HepG2 (cell line): Measurements from ENCODE around the gene VASH2. TPM values are rescaled to one million over a fixed set of nuclear protein-coding genes. Genes with fewer than 3 reads are reported as not detected.

ENCODE experiments used
- ATAC-seq: fragments of 200-7000 bp; cut with Tn5 transposase; 3 replicates; pipeline ENCODE4 v1.9.1; 2020; ENCODE audit warnings: mild to moderate bottlenecking, moderate library complexity
- BruUV-seq: library from RNA; stranded (reverse); fragments of 400-500 nt; replicated peaks from 2 replicates; lab custom pipeline; 2021; lab: Mats Ljungman, UMichigan
- CTCF ChIA-PET: fragments of 300-600 bp; formaldehyde crosslinking; extraction: SDS; loops from one replicate; lab custom pipeline; 2021; ENCODE audit warnings: low total read pairs, inconsistent platforms, low intra/inter-chr PET ratio; lab: Yijun Ruan, JAX
- POLR2A ChIA-PET: fragments of 350-600 bp; sonication (Branson Sonifier 250); formaldehyde crosslinking; loops from one replicate; lab custom pipeline; 2020; ENCODE audit warnings: antibody characterized with exemption, inconsistent platforms; lab: Yijun Ruan, JAX
- DNase-seq: peaks from one replicate; pipeline ENCODE4 v3.0.0-alpha.2; 2015; ENCODE audit warnings: low spot score
- FAIRE-seq: peaks from 3 replicates; lab custom pipeline; 2011; peaks lifted over from hg19 to GRCh38; lab: Jason Lieb, UNC
- H2AFZ ChIP-seq: one replicate; pipeline ENCODE4 v1.6.1; 2011; ENCODE audit warnings: low read length, inconsistent platforms
- H3K27ac ChIP-seq: fragments of 300-600 bp; 3 replicates; pipeline ENCODE4 v1.8.0; 2011; ENCODE audit warnings: mixed run types, mild to moderate bottlenecking, mixed read lengths, low read length, inconsistent platforms; ENCODE audit not compliant: insufficient read depth; ENCODE audit errors: extremely low read length
- H3K27me3 ChIP-seq, 2 experiments: fragments of 200-600 bp in 1 of 2; 2 replicates in 1 of 2; 3 replicates in 1 of 2; pipeline versions ENCODE4 v1.6.0 to v1.8.0; 2011; ENCODE audit warnings: low read length in 2 of 2, mild to moderate bottlenecking in 2 of 2, moderate library complexity in 2 of 2, inconsistent platforms in 1 of 2; ENCODE audit not compliant: insufficient read depth in 2 of 2, control insufficient read depth in 1 of 2
- H3K36me3 ChIP-seq, 2 experiments: fragments of 200-600 bp in 1 of 2; replicated peaks in 1 of 2; 2 replicates in 1 of 2; 3 replicates in 1 of 2; pipeline versions ENCODE4 v1.5.1 to v1.8.0; 2011; ENCODE audit warnings: low read length in 2 of 2, inconsistent platforms in 1 of 2; ENCODE audit not compliant: insufficient read depth in 2 of 2, control insufficient read depth in 1 of 2
- H3K4me1 ChIP-seq: 2 replicates; pipeline ENCODE4 v1.5.1; 2012; ENCODE audit warnings: low read length, inconsistent platforms; ENCODE audit not compliant: insufficient read depth
- H3K4me2 ChIP-seq: 2 replicates; pipeline ENCODE4 v1.6.0; 2011; ENCODE audit warnings: low read depth, low read length, inconsistent platforms
- H3K4me3 ChIP-seq, 3 experiments: fragments of 200-600 bp in 1 of 3; sonication (generic), shearing (Covaris generic) in 1 of 3; replicated peaks in 1 of 3; 2 replicates each; pipeline ENCODE4 v1.5.1; 2011 to 2016; ENCODE audit warnings: low read length in 3 of 3, inconsistent platforms in 2 of 3, low read depth in 2 of 3, mild to moderate bottlenecking in 2 of 3, control low read depth in 1 of 3, mixed read lengths in 1 of 3; ENCODE audit not compliant: insufficient read depth in 1 of 3
- H3K79me2 ChIP-seq: one replicate; pipeline ENCODE4 v1.6.1; 2011; ENCODE audit warnings: low read length, inconsistent platforms; ENCODE audit not compliant: insufficient read depth
- H3K9ac ChIP-seq: 2 replicates; pipeline ENCODE4 v1.6.0; 2011; ENCODE audit warnings: mild to moderate bottlenecking, low read depth, low read length, inconsistent platforms; ENCODE audit not compliant: insufficient read depth
- H3K9me3 ChIP-seq: 2 replicates; pipeline ENCODE4 v1.5.1; 2012; ENCODE audit warnings: mild to moderate bottlenecking, low read length
- H4K20me1 ChIP-seq: 2 replicates; pipeline ENCODE4 v1.6.0; 2011; ENCODE audit warnings: inconsistent platforms, mild to moderate bottlenecking, low read length, moderate library complexity; ENCODE audit not compliant: insufficient read depth
- BCL3 ChIP-seq: sonication (generic); formaldehyde crosslinking; IDR thresholded peaks from 2 replicates; pipeline ENCODE4 v1.5.1; 2020; ENCODE audit warnings: mild to moderate bottlenecking, missing genetic modification reagents, moderate library complexity
- MIER3 ChIP-seq: IDR thresholded peaks from 2 replicates; pipeline ENCODE4 v1.6.1; 2016; ENCODE audit warnings: missing compliant biosample characterization, borderline replicate concordance
- POLR2AphosphoS2 ChIP-seq: IDR thresholded peaks from 2 replicates; pipeline ENCODE4 v1.6.1; 2011; ENCODE audit warnings: low read depth, low read length, improper control_type of control experiment
- POLR2AphosphoS5 ChIP-seq: IDR thresholded peaks from 2 replicates; pipeline ENCODE4 v1.6.1; 2012; ENCODE audit warnings: low read depth, low read length
- SIN3A ChIP-seq: IDR thresholded peaks from 2 replicates; pipeline ENCODE4 v1.6.1; 2011; ENCODE audit warnings: low read depth, mild to moderate bottlenecking, control low read depth, low read length, borderline replicate concordance
- SOX5 ChIP-seq: IDR thresholded peaks from 2 replicates; pipeline ENCODE4 v1.6.1; 2016; ENCODE audit warnings: borderline replicate concordance
- ZNF256 ChIP-seq: sonication (generic); formaldehyde crosslinking; conservative IDR thresholded peaks from 2 replicates; pipeline ENCODE4 v1.4.0; 2020; ENCODE audit warnings: missing genetic modification reagents
- ZNF274 ChIP-seq: sonication (generic); formaldehyde crosslinking; IDR thresholded peaks from 2 replicates; pipeline ENCODE4 v1.5.1; 2020; ENCODE audit warnings: mild to moderate bottlenecking, missing genetic modification reagents
- ZNF282 ChIP-seq: fragments of 450-650 bp; IDR thresholded peaks from 2 replicates; pipeline ENCODE4 v1.6.1; 2018; ENCODE audit not compliant: partially characterized antibody
- WGBS: methylation state at CpG from one replicate; pipeline ENCODE4 v1.1.6; 2017; ENCODE audit warnings: low lambda C conversion rate; 5-methylcytosine and 5-hydroxymethylcytosine counted together
- in situ Hi-C: cut with HindIII; loops from 2 replicates; pipeline ENCODE4 v1.10.0; 2017; ENCODE audit warnings: low pct_unique_long_range_greater_than_20kb; ENCODE audit not compliant: extremely low pct_ligation_motif_present
- intact Hi-C: fragments of 100-400 bp; cut with micrococcal nuclease; formaldehyde crosslinking; loops from one replicate; pipeline ENCODE4 v1.10.0; 2022; ENCODE audit not compliant: unreplicated experiment
- polyA plus RNA-seq, 8 experiments: library from polyadenylated mRNA; depleted of rRNA in 3 of 8; stranded (reverse) in 7 of 8; unstranded in 1 of 8; fragments of >200 nt; fragmentation: Illumina TruSeq in 4 of 8; extraction: Trizol in 4 of 8; gene quantifications; 2 replicates each; pipeline versions ENCODE4 v1.2.1 to v1.2.3, GENCODE V29; 2011 to 2016; ENCODE audit warnings: low read depth in 4 of 8, missing spikeins in 1 of 8, mixed read lengths in 1 of 8; ENCODE audit not compliant: insufficient read depth in 1 of 8
- total RNA-seq, 5 experiments: library from RNA; depleted of rRNA; stranded (reverse); fragments of >200 nt; fragmentation: Illumina TruSeq; extraction: Trizol; gene quantifications; 2 replicates each; pipeline ENCODE4 v1.2.3, GENCODE V29; 2016; ENCODE audit warnings: low read depth in 1 of 5
- TF ChIP-seq, protein P1 (sequence below): sonication (generic); formaldehyde crosslinking; IDR thresholded peaks from 2 replicates; pipeline ENCODE4 v1.5.1; 2020; ENCODE audit warnings: missing genetic modification reagents, mild to moderate bottlenecking, borderline replicate concordance
- TF ChIP-seq, protein P2 (sequence below): sonication (generic); formaldehyde crosslinking; IDR thresholded peaks from 2 replicates; pipeline ENCODE4 v1.4.0; 2020; ENCODE audit warnings: missing genetic modification reagents, mild to moderate bottlenecking, borderline replicate concordance

The VASH2 gene
- total and polyA plus RNA-seq, 2 of the 13 experiments (the other 11 are each of a cell fraction or from before 2014, with no cell fraction given), result 0.44 to 1.00 TPM

DNA sequence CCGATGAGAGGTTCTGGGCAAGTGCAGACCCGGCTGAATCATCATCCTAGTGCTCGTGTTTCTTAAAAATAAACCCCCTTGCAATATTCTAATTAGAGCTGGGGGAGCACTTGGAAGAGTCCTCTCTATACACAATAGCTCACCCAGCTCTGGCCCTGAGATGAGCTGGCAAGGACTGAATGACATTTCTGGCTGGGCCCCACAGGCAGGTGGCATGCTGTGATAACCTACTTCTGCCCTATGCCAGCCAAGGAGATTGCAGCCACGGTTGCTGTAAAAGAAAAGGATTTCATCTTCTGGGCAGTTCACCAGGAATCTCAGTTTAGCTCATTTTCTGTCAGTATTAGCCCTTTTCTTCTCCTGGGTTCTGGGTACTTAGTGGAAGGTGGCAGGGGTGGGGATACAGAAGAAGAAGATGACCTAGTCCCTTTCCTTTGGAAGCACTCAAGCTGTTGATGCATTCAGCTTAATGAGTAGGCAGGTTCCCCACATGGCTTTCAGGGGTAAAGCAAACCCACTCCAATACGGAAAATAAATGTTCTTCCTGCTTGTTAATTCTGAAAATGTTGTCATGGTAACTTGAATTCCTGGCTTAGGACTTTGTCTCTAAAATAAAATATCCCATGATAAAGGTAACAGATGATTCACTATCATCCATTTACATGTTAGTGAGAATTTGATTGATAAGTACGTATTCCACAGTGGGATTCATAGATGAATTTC lies 32.2 kb downstream of the VASH2 start:
- ATAC-seq (no peak), FAIRE-seq (no peak), DNase-seq (no peak)
- H3K9me3 ChIP-seq, result no peaks in the 10 kb centered on the region
- no peaks in the 10 kb centered on the region for H3K36me3 ChIP-seq
- no peak for TF ChIP-seq ZNF282
- TF ChIP-seq, protein P1, sequence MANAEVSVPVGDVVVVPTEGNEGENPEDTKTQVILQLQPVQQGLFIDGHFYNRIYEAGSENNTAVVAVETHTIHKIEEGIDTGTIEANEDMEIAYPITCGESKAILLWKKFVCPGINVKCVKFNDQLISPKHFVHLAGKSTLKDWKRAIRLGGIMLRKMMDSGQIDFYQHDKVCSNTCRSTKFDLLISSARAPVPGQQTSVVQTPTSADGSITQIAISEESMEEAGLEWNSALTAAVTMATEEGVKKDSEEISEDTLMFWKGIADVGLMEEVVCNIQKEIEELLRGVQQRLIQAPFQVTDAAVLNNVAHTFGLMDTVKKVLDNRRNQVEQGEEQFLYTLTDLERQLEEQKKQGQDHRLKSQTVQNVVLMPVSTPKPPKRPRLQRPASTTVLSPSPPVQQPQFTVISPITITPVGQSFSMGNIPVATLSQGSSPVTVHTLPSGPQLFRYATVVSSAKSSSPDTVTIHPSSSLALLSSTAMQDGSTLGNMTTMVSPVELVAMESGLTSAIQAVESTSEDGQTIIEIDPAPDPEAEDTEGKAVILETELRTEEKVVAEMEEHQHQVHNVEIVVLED (CRISPR knock-in tag), result no peak
- no peak overlapping the region for H2AFZ ChIP-seq
- BruUV-seq, result no TSS peak
- in situ Hi-C loops (no loop called here), intact Hi-C loops (loop anchor here (5.0 kb wide), 1 partner anchor 35 kb away; no protein-coding TSS in a partner anchor)
- no peaks in the 10 kb centered on the region for H4K20me1 ChIP-seq
- no peaks in the 10 kb centered on the region for H3K79me2 ChIP-seq
- H3K4me2 ChIP-seq, result no peak overlapping the region
- H3K9ac ChIP-seq, result no peak overlapping the region
- H3K27me3 ChIP-seq, result no peaks in the 10 kb centered on the region
- ChIA-PET POLR2A (no interaction called here), CTCF (no interaction called here)
- no peak overlapping the region for H3K4me3 ChIP-seq
- 65% methylated on average over 6 of the region's 6 CpGs for WGBS
- peaks cover 11% of the 10 kb centered on the region; the same call in 1 of the 2 replicates for H3K4me1 ChIP-seq
- no peak overlapping the region for H3K27ac ChIP-seq

GRCh38 chr1:212983482-212983881 lies 33.1 kb downstream of the VASH2 start:
- intact Hi-C loops (loop anchor here (5.0 kb wide), 1 partner anchor 36 kb away; no protein-coding TSS in a partner anchor), in situ Hi-C loops (no loop called here)
- Histone ChIP-seq H3K79me2 (no peaks in the 10 kb centered on the region), H3K9me3 (no peaks in the 10 kb centered on the region), H3K4me1 (peaks cover 11% of the 10 kb centered on the region; the same call in 1 of the 2 replicates), H4K20me1 (no peaks in the 10 kb centered on the region), H3K27ac (no peak overlapping the region), H3K9ac (no peak overlapping the region), H3K4me2 (no peak overlapping the region), H3K36me3 (no peaks in the 10 kb centered on the region), H2AFZ (no peak overlapping the region), H3K27me3 (no peaks in the 10 kb centered on the region), H3K4me3 (no peak overlapping the region)
- BruUV-seq, result no TSS peak
- no peak for ATAC-seq
- ChIA-PET POLR2A (no interaction called here), CTCF (no interaction called here)
- 42% methylated on average over 3 of the region's 3 CpGs for WGBS
- no peak for FAIRE-seq
- no peak for DNase-seq
- no peak for TF ChIP-seq BCL3 (CRISPR knock-in tag)
- TF ChIP-seq, protein P2, sequence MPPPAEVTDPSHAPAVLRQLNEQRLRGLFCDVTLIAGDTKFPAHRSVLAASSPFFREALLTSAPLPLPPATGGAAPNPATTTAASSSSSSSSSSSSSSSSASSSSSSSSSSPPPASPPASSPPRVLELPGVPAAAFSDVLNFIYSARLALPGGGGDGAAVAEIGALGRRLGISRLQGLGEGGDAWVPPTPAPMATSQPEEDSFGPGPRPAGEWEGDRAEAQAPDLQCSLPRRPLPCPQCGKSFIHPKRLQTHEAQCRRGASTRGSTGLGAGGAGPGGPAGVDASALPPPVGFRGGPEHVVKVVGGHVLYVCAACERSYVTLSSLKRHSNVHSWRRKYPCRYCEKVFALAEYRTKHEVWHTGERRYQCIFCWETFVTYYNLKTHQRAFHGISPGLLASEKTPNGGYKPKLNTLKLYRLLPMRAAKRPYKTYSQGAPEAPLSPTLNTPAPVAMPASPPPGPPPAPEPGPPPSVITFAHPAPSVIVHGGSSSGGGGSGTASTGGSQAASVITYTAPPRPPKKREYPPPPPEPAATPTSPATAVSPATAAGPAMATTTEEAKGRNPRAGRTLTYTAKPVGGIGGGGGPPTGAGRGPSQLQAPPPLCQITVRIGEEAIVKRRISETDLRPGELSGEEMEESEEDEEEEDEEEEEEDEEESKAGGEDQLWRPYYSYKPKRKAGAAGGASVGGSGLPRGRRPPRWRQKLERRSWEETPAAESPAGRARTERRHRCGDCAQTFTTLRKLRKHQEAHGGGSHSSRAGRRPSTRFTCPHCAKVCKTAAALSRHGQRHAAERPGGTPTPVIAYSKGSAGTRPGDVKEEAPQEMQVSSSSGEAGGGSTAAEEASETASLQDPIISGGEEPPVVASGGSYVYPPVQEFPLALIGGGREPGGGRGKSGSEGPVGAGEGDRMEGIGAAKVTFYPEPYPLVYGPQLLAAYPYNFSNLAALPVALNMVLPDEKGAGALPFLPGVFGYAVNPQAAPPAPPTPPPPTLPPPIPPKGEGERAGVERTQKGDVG (CRISPR knock-in tag), result no peak
- TF ChIP-seq POLR2AphosphoS5, result no peak
- no peak for TF ChIP-seq SIN3A
- TF ChIP-seq SOX5, result no peak
- TF ChIP-seq MIER3, result no peak
- no peak for TF ChIP-seq ZNF256 (CRISPR knock-in tag)
- TF ChIP-seq POLR2AphosphoS2, result no peak
- TF ChIP-seq ZNF274 (CRISPR knock-in tag), result no peak
